ENCODE data around the gene MYT1. TPM values are rescaled to one million over a fixed set of nuclear protein-coding genes. Genes with fewer than 3 reads are reported as not detected.

The MYT1 gene
- total and polyA plus RNA-seq, 2 of the 13 experiments (the other 11 are each of a cell fraction or from before 2014, with no cell fraction given): 0.58 to 2.5 TPM

DNA sequence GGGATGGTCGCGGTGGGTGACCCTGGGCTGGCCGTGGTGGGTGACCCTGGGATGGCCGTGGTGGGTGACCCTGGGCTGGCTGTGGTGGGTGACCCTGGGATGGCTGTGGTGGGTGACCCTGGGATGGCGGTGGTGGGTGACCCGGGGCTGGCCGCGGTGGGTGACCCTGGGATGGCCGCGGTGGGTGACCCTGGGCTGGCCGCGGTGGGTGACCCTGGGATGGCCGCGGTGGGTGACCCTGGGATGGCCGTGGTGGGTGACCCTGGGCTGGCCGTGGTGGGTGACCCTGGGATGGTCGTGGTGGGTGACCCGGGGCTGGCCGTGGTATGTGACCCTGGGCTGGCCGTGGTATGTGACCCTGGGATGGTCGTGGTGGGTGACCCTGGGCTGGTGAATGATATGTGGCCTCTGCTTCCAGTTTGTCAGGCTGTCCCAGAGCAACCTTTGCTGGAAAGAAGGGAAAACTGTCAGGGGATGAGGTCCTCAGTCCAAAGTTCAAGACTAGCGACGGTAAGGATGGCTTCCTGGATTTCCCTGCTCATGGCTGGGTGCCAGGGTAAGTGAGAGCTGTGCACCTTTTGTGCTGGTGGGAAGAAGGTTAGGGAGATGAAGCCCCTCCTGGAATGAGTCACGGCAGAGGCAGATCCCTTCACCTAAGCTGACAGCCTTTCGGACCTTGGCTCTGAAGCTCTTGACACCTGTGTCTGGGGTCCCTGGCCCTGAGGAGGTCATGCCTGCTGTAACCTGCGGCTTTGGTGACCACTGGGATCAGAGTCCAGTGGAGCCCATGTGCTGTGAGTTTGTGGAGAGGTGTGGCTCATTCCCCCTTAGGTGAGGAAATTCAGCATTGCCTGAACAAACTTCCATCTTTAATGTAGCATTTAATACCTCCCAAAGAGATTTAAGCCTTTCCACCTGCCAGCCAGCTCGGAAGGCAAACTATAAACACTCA, 72.2 kb downstream of the MYT1 start (continued):
- TF ChIP-seq, protein P1, sequence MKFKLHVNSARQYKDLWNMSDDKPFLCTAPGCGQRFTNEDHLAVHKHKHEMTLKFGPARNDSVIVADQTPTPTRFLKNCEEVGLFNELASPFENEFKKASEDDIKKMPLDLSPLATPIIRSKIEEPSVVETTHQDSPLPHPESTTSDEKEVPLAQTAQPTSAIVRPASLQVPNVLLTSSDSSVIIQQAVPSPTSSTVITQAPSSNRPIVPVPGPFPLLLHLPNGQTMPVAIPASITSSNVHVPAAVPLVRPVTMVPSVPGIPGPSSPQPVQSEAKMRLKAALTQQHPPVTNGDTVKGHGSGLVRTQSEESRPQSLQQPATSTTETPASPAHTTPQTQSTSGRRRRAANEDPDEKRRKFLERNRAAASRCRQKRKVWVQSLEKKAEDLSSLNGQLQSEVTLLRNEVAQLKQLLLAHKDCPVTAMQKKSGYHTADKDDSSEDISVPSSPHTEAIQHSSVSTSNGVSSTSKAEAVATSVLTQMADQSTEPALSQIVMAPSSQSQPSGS (CRISPR knock-in tag; IDR thresholded peaks at IDR 0.05): peak; percentile 23; the same call in 1 of the 2 replicates
- TF ChIP-seq RBM39 (IDR thresholded peaks at IDR 0.05; ENCODE audit: low read depth, low read length, poor library complexity, severe bottlenecking) (peak; percentile 24), ZNF605 (CRISPR knock-in tag; IDR thresholded peaks at IDR 0.05) (peak; percentile 71; the same call in 1 of the 2 replicates), SOX6 (IDR thresholded peaks at IDR 0.05) (no peak), SOX6 (CRISPR knock-in tag; IDR thresholded peaks at IDR 0.05) (peak; percentile 70), MTA1 (CRISPR knock-in tag; IDR thresholded peaks at IDR 0.05; ENCODE audit: borderline replicate concordance) (peak; percentile 96), ZNF460 (CRISPR knock-in tag; IDR thresholded peaks at IDR 0.05; ENCODE audit: borderline replicate concordance) (peak; percentile 33; the same call in 1 of the 2 replicates), KLF11 (CRISPR knock-in tag; IDR thresholded peaks at IDR 0.05) (no peak), ZBTB7A (CRISPR knock-in tag; IDR thresholded peaks at IDR 0.05) (peak; percentile 96), NKX3-1 (CRISPR knock-in tag; IDR thresholded peaks at IDR 0.05) (no peak), HDAC2 (CRISPR knock-in tag; IDR thresholded peaks at IDR 0.05) (peak; percentile 79; the same call in 1 of the 2 replicates), CAMTA2 (CRISPR knock-in tag; IDR thresholded peaks at IDR 0.05; ENCODE audit: borderline replicate concordance) (no peak)
- TF ChIP-seq, protein P2, sequence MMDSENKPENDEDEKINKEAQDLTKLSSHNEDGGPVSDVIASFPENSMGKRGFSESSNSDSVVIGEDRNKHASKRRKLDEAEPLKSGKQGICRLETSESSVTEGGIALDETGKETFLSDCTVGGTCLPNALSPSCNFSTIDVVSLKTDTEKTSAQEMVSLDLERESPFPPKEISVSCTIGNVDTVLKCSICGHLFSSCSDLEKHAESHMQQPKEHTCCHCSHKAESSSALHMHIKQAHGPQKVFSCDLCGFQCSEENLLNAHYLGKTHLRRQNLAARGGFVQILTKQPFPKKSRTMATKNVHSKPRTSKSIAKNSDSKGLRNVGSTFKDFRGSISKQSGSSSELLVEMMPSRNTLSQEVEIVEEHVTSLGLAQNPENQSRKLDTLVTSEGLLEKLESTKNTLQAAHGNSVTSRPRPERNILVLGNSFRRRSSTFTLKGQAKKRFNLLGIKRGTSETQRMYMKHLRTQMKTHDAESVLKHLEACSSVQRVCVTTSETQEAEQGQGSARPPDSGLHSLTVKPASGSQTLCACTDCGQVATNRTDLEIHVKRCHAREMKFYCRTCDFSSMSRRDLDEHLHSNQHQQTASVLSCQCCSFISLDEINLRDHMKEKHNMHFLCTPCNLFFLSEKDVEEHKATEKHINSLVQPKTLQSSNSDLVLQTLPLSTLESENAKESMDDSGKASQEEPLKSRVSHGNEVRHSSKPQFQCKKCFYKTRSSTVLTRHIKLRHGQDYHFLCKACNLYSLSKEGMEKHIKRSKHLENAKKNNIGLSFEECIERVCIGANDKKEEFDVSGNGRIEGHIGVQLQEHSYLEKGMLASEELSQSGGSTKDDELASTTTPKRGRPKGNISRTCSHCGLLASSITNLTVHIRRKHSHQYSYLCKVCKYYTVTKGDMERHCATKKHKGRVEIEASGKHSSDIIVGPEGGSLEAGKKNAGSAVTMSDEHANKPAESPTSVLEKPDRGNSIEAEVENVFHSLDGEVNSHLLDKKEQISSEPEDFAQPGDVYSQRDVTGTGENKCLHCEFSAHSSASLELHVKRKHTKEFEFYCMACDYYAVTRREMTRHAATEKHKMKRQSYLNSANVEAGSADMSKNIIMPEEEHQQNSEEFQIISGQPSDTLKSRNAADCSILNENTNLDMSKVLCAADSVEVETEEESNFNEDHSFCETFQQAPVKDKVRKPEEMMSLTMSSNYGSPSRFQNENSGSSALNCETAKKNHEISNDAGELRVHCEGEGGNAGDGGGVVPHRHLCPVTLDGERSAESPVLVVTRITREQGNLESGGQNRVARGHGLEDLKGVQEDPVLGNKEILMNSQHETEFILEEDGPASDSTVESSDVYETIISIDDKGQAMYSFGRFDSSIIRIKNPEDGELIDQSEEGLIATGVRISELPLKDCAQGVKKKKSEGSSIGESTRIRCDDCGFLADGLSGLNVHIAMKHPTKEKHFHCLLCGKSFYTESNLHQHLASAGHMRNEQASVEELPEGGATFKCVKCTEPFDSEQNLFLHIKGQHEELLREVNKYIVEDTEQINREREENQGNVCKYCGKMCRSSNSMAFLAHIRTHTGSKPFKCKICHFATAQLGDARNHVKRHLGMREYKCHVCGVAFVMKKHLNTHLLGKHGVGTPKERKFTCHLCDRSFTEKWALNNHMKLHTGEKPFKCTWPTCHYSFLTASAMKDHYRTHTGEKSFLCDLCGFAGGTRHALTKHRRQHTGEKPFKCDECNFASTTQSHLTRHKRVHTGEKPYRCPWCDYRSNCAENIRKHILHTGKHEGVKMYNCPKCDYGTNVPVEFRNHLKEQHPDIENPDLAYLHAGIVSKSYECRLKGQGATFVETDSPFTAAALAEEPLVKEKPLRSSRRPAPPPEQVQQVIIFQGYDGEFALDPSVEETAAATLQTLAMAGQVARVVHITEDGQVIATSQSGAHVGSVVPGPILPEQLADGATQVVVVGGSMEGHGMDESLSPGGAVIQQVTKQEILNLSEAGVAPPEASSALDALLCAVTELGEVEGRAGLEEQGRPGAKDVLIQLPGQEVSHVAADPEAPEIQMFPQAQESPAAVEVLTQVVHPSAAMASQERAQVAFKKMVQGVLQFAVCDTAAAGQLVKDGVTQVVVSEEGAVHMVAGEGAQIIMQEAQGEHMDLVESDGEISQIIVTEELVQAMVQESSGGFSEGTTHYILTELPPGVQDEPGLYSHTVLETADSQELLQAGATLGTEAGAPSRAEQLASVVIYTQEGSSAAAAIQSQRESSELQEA (CRISPR knock-in tag; IDR thresholded peaks at IDR 0.05; ENCODE audit: not compliant biosample characterization): no peak
- TF ChIP-seq, protein P3, sequence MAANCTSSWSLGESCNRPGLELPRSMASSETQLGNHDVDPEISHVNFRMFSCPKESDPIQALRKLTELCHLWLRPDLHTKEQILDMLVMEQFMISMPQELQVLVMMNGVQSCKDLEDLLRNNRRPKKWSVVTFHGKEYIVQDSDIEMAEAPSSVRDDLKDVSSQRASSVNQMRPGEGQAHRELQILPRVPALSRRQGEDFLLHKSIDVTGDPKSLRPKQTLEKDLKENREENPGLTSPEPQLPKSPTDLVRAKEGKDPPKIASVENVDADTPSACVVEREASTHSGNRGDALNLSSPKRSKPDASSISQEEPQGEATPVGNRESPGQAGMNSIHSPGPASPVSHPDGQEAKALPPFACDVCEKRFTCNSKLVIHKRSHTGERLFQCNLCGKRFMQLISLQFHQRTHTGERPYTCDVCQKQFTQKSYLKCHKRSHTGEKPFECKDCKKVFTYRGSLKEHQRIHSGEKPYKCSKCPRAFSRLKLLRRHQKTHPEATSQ (CRISPR knock-in tag; IDR thresholded peaks at IDR 0.05; ENCODE audit: borderline replicate concordance): no peak
- TF ChIP-seq, protein P4, sequence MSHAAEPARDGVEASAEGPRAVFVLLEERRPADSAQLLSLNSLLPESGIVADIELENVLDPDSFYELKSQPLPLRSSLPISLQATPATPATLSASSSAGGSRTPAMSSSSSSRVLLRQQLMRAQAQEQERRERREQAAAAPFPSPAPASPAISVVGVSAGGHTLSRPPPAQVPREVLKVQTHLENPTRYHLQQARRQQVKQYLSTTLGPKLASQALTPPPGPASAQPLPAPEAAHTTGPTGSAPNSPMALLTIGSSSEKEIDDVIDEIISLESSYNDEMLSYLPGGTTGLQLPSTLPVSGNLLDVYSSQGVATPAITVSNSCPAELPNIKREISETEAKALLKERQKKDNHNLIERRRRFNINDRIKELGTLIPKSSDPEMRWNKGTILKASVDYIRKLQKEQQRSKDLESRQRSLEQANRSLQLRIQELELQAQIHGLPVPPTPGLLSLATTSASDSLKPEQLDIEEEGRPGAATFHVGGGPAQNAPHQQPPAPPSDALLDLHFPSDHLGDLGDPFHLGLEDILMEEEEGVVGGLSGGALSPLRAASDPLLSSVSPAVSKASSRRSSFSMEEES (CRISPR knock-in tag; IDR thresholded peaks at IDR 0.05): peak; percentile 27; the same call in 1 of the 2 replicates

Measured in HepG2 (cell line).